Midbrain (tissue), 1 donor: ENCODE results near the gene RAVER2.

ENCODE experiments used
- DNase-seq: peaks from one replicate; lab custom pipeline; 2025; lab: John Stamatoyannopoulos, UW

RAVER2 gene

DNA sequence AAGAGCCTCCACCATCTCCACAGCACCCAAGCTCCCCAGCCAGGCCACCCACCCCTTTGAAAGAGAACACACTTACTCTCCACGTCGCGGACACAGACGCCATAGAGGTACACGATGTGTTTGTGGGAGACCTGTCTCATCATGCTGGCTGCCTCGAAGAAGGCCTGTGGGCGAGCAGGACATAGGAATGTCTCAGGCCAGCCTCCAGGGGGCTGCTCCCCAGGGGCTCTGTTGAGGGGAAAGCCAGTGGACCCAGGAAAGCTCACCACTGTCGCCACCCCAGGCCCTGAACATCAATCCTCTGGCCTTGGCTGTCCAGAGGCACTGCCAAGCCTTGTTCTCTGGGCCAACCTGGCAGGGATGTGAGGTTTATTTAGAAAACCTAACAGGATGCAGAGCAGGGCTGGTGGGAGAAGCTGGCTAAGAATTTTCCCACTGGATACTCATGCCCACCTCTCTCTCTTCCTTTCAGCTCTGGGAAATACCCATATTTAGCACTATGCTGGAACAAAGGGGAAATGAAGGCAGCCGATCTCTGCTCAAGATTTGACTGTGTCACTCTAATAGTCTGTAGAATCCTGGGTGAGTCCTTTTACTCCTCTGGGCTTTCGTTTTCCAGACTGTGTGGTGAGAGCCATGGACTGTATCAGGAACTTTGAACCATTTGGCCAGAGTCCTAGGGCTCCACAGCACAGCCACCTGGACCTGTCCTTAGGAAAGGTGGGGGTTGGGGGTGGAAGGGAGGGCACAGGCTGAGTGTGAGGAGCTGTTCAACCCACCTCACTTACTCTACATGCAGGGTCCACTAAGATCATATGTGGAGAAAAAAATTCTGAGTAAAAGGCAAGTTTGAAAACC lies 101.9 kb downstream of the RAVER2 start:
- DNase-seq: no peak

- DNase-seq: no peak
Measured at GRCh38 chr1:64847666-64848065, 102.8 kb downstream of the RAVER2 start.

DNA sequence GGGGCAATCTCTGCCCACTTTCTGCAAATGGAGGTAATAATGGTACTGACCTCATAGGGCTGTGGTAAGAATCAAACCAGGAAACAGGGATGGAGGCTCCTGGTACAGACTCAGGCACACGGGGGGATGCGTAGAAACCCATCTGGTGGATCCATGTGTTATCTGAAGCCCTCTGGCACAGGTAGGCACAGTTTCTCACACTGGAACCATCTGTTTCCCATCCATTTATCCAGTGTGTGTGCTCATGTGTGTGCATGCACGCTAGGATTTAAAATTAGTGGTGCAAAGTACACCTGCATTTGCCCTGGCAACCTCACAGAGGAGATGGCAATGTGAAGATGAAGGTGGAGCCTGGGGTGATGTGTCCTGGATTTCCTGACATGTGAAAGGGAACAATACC lies 103.3 kb downstream of the RAVER2 start:
- no peak for DNase-seq

DNA sequence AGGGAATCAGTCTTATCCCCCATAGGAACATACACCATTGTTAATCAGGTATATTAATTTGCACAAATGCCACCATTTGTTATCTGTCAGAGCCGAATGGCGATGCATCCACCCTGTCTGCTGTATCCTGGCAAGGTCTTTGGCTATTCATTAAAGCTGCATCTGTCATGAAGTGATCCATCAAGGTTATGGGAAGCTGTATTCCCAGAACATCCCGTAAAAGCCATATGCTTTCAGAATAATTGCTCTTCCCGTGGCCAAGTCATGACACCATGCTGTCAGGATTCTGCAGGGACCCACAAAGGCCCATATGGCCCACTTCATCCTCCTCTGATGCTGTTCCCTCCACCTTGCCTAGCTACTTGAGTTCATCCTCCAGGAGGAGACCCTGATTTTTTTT lies 103.9 kb downstream of the RAVER2 start:
- no peak for DNase-seq

- DNase-seq: no peak
Measured at GRCh38 chr1:64849942-64850341, 105.1 kb downstream of the RAVER2 start.

DNA sequence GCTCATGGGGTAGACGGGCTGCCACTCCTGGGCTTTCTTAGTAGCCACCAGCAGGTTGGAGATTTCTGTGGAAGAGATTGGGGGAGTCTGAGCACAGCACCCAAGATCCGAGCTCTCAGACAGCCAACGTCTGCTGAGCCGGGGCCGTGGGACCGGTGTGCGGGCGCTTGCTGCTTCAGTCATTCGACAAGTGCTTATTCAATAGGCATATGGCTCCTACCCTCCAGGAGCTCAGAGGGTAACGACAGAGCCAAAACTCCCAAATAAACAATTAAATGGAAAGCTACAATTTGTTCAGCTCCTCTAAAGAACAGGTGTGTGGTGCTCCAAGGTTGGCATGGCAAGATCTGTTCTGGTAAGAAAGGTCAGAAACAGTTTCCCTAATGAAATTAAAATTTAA lies 106.0 kb downstream of the RAVER2 start:
- no peak for DNase-seq

DNA sequence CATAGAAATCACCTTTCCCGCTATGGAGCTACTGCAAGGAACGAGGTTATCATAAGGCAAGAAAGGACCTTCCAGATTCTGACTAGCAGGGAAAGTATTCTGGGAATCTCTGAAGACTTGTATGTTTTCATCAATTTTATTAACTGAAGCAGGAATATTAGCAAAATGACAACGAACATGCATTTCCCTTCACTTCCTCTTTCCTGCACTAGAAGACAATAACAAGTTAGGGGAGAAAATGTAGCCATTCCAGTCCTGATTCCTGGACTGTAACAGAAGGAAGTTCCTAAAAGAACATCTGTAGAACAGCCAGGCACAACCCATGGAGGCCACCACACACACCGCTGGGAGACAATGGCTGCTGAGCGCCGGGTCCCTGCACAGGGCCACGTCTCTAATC lies 106.8 kb downstream of the RAVER2 start:
- no peak for DNase-seq

DNA sequence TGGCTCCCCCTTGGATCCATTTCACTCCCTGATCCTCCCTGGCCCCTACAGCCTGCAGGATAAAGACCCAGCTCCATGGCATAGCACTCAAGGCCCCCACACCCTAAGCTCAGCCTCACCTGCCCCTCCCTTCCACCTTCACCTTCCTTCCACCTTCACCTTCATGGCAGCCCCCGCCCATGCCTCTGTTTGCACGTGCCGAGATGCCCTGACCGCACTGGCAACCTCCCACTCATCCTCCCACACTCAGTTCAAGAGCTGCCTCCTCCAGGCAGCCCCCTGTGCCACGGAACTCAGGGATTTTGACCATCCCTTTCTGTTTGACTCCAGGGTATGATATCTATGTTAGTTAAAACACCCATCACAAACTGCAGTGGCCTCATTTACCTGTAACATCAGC lies 109.8 kb downstream of the RAVER2 start:
- no peak for DNase-seq

DNA sequence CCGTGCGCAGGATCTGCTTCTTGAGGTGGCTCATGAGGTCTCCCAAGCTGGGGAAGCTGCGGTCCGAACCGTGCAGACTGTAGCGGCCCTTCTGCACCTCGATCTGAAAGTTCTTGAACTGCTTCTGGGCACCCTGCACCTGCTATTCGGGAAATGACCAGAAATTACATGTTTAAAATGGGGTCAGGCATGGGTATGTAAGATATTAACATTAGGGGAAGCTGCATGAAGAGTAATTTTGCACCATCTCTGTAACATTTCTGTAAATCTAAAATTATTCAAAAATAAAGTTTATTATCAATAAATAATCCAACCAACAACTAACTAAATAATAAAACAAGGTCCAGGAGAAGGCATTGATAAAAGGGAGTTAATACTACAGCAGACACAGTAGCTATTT lies 110.7 kb downstream of the RAVER2 start:
- DNase-seq: no peak

DNA sequence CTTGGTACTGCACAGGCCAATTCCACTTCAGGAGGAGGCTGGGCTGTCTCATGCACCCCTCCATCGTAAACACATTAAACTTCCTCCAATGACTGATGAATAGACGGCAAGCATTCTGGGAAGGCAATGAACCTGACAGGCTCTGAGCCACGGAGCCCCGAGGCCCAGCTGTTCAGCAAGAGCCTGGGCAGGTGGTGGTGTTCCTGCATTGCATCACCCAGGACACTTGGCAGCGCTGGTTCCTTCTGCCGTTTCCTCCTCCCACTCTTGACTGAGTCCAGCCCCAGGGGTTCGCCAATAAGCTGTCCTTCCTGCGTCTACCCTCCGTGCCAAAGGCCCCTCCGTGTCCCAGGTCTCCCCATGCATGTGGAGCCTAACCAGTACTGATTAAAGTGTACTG lies 111.7 kb downstream of the RAVER2 start:
- no peak for DNase-seq

- DNase-seq: no peak
Measured at GRCh38 chr1:64857347-64857746, 112.5 kb downstream of the RAVER2 start.

- no peak for DNase-seq
Measured at GRCh38 chr1:64861611-64862010, 116.7 kb downstream of the RAVER2 start.

- no peak for DNase-seq
Measured at GRCh38 chr1:64864018-64864940, 119.4 kb downstream of the RAVER2 start.

- no peak for DNase-seq
Measured at GRCh38 chr1:64865105-64865757, 120.4 kb downstream of the RAVER2 start.

DNA sequence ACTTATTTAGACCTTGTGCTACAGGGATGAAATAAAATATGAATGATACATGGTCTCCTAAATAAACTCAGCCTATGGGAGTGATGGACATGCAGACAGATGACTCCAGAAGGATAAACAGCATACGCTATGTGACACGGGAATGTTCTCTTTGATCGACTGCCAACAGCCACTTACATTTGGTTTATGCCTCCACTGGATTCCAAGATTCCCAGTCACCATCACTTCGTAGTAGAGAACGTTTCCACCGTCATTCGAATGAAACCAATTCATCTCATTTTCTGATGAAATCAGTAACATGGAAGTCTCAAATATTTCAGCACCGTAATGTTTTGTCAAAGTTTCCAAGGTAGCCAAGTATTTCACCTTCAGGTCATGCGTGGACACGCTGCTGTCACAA lies 121.8 kb downstream of the RAVER2 start:
- no peak for DNase-seq

GRCh38 chr1:64867266-64867665 lies 122.4 kb downstream of the RAVER2 start:
- no peak for DNase-seq

DNA sequence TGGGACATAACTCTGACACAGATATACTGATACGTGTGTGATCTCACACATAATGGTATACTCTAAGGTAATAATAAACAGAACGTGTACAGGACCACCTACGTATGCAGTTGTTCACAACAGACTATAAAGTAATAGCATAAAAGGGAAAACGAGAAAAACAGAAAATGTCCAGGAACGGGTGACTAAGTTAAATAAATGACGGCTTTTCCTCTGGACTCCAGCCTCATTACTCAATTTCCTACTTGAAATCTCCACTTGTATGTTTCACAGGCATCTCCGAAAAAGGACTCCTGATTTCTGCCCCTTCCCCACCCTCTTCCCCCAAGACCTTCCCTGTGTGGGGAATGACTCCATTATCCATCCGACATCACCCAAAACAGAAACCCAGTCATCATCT lies 126.4 kb downstream of the RAVER2 start:
- DNase-seq: no peak

- DNase-seq: no peak
Measured at GRCh38 chr1:64872067-64872466, 127.2 kb downstream of the RAVER2 start.

- DNase-seq: no peak
Measured at GRCh38 chr1:64873576-64873975, 128.7 kb downstream of the RAVER2 start.

DNA sequence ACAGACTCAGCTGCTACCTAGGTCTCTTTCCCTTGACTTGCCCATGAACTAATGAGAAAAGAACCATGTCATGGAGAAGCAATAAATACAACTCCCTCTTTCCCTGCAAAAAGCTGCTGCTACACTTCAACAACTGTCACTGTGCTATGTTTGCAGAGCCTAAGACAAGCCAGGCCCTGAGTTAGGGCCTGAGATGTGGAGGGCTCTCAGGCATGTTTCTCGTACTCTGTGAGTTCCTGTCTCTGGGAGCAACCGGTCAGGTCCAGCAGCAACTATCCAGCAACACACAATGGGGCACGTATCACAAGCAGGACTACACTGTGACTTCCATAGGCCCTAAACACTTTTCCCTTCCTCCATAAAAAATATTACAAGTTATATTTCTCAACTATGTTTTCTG lies 129.8 kb downstream of the RAVER2 start:
- no peak for DNase-seq

- DNase-seq: no peak
Measured at GRCh38 chr1:64875101-64875500, 130.2 kb downstream of the RAVER2 start.

DNA sequence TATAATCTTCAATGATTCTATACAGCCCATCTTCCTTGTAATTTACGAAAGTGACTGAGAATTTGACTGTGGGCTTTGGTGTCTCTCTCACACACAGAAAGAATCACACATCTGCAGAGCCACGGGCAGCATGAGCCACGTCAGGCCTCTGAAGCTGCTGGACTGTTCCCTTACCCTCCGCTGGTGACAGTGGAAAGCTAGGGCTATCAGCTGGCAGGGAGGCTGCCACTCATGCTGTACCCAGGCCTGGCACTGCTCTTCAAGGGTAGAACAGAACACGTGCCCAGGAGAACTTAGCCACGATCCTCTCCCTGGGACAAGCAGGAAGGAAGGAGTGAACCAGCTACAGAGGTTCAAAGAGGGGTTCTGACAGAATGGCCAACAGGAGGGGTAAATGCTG lies 130.7 kb downstream of the RAVER2 start:
- DNase-seq: no peak

- DNase-seq: no peak
Measured at GRCh38 chr1:64877151-64877550, 132.3 kb downstream of the RAVER2 start.
